Gastroesophageal sphincter (tissue), 4 donors: ENCODE measurements around the gene TRIM40. TPM values are rescaled to one million over a fixed set of nuclear protein-coding genes. Genes with fewer than 3 reads are reported as not detected.

Experiments
- ATAC-seq: fragments of 150-250 bp; one replicate; pipeline ENCODE4 v1.9.1; 2016; ENCODE audit warnings: mild to moderate bottlenecking, moderate library complexity
- H3K27ac ChIP-seq, 4 donors: fragments of 200-600 bp; sonication (generic) in 3 of 4; 1 replicate in 3 of 4; 2 replicates in 1 of 4; pipeline ENCODE4 v1.5.1; 2016 to 2019
- H3K27me3 ChIP-seq: fragments of 200-600 bp; sonication (generic); one replicate; pipeline ENCODE4 v1.5.1; 2019
- H3K36me3 ChIP-seq, 2 donors: fragments of 200-600 bp; sonication (generic); one replicate each; pipeline ENCODE4 v1.5.1; 2019; ENCODE audit warnings: control low read depth in 1 of 2
- H3K4me1 ChIP-seq, 3 donors: fragments of 200-600 bp; sonication (generic); 1 replicate in 2 of 3; 2 replicates in 1 of 3; pipeline ENCODE4 v1.5.1; 2016 to 2019; ENCODE audit warnings: control low read depth in 2 of 3
- H3K4me3 ChIP-seq, 2 donors: fragments of 200-600 bp; sonication (generic); one replicate each; pipeline ENCODE4 v1.5.1; 2019; ENCODE audit warnings: mild to moderate bottlenecking in 1 of 2, moderate library complexity in 1 of 2
- H3K9me3 ChIP-seq, 3 donors: fragments of 200-600 bp; sonication (generic); one replicate each; pipeline ENCODE4 v1.5.1; 2017 to 2019; ENCODE audit warnings: control low read depth in 2 of 3
- CTCF ChIP-seq, 4 experiments: fragments of 200-600 bp in 2 of 4; fragments of 450-650 bp in 2 of 4; sonication (generic) in 1 of 4; IDR thresholded peaks; one replicate each; pipeline ENCODE4 v1.5.1; 2017 to 2019; ENCODE audit warnings: antibody characterized with exemption in 4 of 4, mild to moderate bottlenecking in 2 of 4, moderate library complexity in 2 of 4
- EP300 ChIP-seq: sonication (generic); formaldehyde crosslinking; IDR thresholded peaks from one replicate; pipeline ENCODE4 v1.6.1; 2017; ENCODE audit warnings: antibody characterized with exemption, mild to moderate bottlenecking
- POLR2A ChIP-seq, 2 donors: fragments of 450-650 bp; IDR thresholded peaks; one replicate each; pipeline ENCODE4 v1.6.1; 2017; ENCODE audit warnings: antibody characterized with exemption in 2 of 2, mild to moderate bottlenecking in 2 of 2, moderate library complexity in 1 of 2
- POLR2AphosphoS5 ChIP-seq: sonication (generic); formaldehyde crosslinking; IDR thresholded peaks from one replicate; pipeline ENCODE4 v1.6.1; 2017; ENCODE audit warnings: antibody characterized with exemption
- WGBS, 2 donors: methylation state at CpG; one replicate each; pipeline ENCODE4 v1.1.5; 2018; ENCODE audit warnings: low coverage in 1 of 2; 5-methylcytosine and 5-hydroxymethylcytosine counted together
- total RNA-seq, 4 donors: library from RNA; depleted of rRNA; stranded (reverse); fragments of >200 nt; gene quantifications; one replicate each; pipeline ENCODE4 v1.1.0, GENCODE V29; 2016

TRIM40 gene
- total RNA-seq, 4 donors from 2014 or later: not detected

- no peak overlapping the region for H3K27ac ChIP-seq
- TF ChIP-seq POLR2A (IDR thresholded peaks at IDR 0.05) (no peak), POLR2AphosphoS5 (no peak), CTCF (IDR thresholded peaks at IDR 0.05) (no peak), EP300 (no peak)
- no peaks in the 10 kb centered on the region for H3K36me3 ChIP-seq
- peaks cover 73% of the 10 kb centered on the region for H3K27me3 ChIP-seq
- peaks cover 0 to 9% (median 7%) of the 10 kb centered on the region in 3 donors for H3K4me1 ChIP-seq
- no peak overlapping the region for H3K4me3 ChIP-seq
- H3K9me3 ChIP-seq: no peaks in the 10 kb centered on the region
- no peak for ATAC-seq
- 40 to 83% methylated on average over 1 to 2 of the region's 2 CpGs for WGBS, 2 donors
Observed at GRCh38 chr6:30175765-30176164, 39.8 kb downstream of the TRIM40 start.

- TF ChIP-seq POLR2A (IDR thresholded peaks at IDR 0.05): no peak
- no peak for TF ChIP-seq EP300
- TF ChIP-seq POLR2AphosphoS5: no peak
- TF ChIP-seq CTCF (IDR thresholded peaks at IDR 0.05): no peak
- H3K4me3 ChIP-seq: no peak overlapping the region
- no peaks in the 10 kb centered on the region for H3K4me1 ChIP-seq
- peaks cover 43% of the 10 kb centered on the region for H3K27me3 ChIP-seq
- ATAC-seq: no peak
- no peaks in the 10 kb centered on the region for H3K9me3 ChIP-seq
- H3K36me3 ChIP-seq: no peaks in the 10 kb centered on the region
- no peak overlapping the region for H3K27ac ChIP-seq
- 35 to 92% methylated on average over 1 of the region's 1 CpG for WGBS, 2 donors
Observed at GRCh38 chr6:30178837-30179236, 42.9 kb downstream of the TRIM40 start.

DNA sequence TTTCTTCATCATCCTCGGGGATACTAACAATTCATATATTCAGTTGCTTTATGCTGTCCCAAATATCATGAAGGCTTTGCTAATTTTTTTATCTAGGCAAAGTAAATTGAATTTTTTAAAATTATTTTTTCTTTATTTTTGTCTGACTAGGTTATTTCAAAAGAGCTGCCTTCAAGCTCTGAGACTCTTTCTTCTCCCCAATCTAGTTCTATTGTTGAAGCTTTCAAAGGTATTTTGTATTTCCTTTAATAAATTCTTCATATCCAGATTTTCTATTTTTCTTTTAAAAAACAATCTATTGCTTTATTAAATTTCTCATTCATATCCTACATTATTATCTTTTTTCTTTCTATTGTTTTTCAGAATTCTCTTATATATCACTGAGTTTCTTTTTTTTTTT is 44.2 kb downstream of the TRIM40 start:
- peaks cover 0 to 10% of the 10 kb centered on the region in 2 donors for H3K36me3 ChIP-seq
- WGBS, 2 donors: 94% methylated on average over 1 of the region's 1 CpG; no CpG with 5 or more reads in 1 of the 2 donors
- no peak for TF ChIP-seq POLR2A (IDR thresholded peaks at IDR 0.05)
- no peak for TF ChIP-seq EP300
- no peak for TF ChIP-seq POLR2AphosphoS5
- no peak overlapping the region for H3K4me3 ChIP-seq
- H3K27me3 ChIP-seq: peaks cover 32% of the 10 kb centered on the region
- no peak for ATAC-seq
- H3K9me3 ChIP-seq: no peaks in the 10 kb centered on the region
- no peak overlapping the region for H3K27ac ChIP-seq
- H3K4me1 ChIP-seq: no peaks in the 10 kb centered on the region

GRCh38 chr6:30184417-30185031 is 48.6 kb downstream of the TRIM40 start:
- no peak for ATAC-seq
- Histone ChIP-seq H3K4me3 (no peak overlapping the region), H3K36me3 (peaks cover 0 to 50% of the 10 kb centered on the region in 2 donors), H3K4me1 (no peaks in the 10 kb centered on the region), H3K27me3 (no peaks in the 10 kb centered on the region), H3K9me3 (no peaks in the 10 kb centered on the region), H3K27ac (no peak overlapping the region)
- TF ChIP-seq EP300: no peak
- no peak for TF ChIP-seq POLR2AphosphoS5
- TF ChIP-seq POLR2A (IDR thresholded peaks at IDR 0.05): no peak
- TF ChIP-seq CTCF (IDR thresholded peaks at IDR 0.05): no peak
- WGBS, 2 donors: 83 to 85% methylated on average over 1 to 4 of the region's 5 CpGs

DNA sequence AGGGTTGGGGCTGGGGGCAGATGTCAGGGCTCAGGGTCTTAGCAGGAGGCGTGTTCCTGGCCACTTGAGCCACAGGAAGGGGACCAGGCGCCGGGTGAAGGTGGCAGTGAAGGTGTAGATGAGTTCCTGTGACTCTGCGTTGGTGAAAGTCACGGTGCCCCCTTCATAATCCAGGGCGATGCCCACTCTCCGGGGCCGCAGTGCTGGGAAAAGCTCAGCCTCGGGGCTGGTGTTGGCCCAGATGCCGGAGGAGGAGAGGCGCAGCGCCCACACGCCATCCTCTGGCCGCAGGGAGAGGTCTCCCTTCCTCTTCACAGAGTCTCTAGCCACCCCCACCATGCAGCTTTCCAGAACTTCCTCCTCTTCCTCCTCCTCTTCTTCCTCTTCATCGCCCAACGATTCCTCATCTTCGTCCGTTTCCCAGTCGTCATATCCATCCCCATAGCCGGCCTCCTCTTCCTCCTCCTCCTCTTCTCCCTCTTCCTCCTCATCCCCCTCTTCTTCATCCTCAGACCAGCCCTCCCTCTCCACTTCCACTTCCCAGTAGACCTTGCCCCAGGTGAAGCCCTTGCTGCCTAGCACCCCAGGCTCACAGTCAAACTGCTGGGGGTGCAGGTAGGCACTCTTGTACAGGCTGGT is 50.0 kb downstream of the TRIM40 start:
- H3K27ac ChIP-seq: no peak overlapping the region
- H3K4me3 ChIP-seq: no peak overlapping the region
- H3K9me3 ChIP-seq: no peaks in the 10 kb centered on the region
- no peak for ATAC-seq
- H3K36me3 ChIP-seq: peaks cover under 1 to 64% of the 10 kb centered on the region in 2 donors
- no peaks in the 10 kb centered on the region for H3K4me1 ChIP-seq
- TF ChIP-seq POLR2A (IDR thresholded peaks at IDR 0.05) (no peak), CTCF (IDR thresholded peaks at IDR 0.05) (no peak), POLR2AphosphoS5 (no peak), EP300 (no peak)
- H3K27me3 ChIP-seq: no peaks in the 10 kb centered on the region
- WGBS, 2 donors: 75 to 77% methylated on average over 5 to 7 of the region's 20 CpGs
